ENCODE results near the gene ATF2.
"Not testable (repeated sequence)": the region's sequence is repeated elsewhere in the genome, so short reads cannot be mapped to it uniquely, and the experiment has no call there.

ATF2 gene

DNA sequence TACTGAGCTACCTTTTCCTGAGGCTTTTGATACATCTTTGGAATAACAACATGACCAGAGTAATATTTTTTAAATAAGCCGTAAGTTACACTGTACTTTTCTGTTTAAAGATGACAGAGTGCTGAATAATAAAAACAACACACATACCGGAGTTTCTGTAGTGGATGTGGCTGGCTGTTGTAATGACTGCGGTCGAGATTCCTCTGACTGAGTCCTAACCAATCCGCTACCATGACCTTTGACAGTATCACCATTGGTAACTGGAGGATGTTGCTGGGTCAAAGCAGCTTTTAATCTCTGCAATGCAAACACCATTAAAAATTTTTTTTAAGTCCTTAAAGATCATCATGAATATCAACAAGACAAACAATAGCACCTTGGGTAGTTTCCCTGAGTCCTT is 70.7 kb downstream of the ATF2 start:
- DNase-seq (ENCODE audit: low spot score): no peak

DNA sequence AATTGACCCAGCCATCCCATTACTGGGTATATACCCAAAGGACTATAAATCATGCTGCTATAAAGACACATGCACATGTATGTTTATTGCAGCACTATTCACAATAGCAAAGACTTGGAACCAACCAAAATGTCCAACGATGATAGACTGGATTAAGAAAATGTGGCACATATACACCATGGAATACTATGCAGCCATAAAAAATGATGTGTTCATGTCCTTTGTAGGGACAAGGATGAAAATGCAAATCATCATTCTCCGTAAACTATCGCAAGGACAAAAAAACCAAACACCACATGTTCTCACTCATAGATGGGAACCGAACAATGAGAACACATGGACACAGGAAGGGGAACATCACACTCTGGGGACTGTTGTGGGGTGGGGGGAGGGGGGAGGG is 83.9 kb downstream of the ATF2 start:
- not testable (repeated sequence) for DNase-seq (ENCODE audit: low spot score)

DNA sequence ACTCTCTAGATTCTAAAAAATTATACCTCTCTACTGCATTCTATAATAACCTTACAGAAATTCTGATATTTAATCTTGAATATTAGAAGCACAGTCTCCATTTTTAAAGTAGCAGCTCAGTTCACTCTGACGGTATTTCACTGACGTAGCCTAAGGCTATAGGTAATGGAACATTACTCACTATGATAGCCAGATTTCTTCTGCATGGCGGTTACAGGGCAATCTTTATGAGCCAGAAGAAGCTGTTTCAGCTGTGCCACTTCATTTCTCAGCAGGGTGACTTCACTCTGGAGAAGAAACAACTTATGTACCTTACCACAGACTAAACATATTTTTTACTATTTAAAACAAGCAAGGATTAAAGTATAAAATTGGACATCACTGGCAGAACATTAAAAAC is 87.5 kb downstream of the ATF2 start:
- no peak for DNase-seq (ENCODE audit: low spot score)

DNA sequence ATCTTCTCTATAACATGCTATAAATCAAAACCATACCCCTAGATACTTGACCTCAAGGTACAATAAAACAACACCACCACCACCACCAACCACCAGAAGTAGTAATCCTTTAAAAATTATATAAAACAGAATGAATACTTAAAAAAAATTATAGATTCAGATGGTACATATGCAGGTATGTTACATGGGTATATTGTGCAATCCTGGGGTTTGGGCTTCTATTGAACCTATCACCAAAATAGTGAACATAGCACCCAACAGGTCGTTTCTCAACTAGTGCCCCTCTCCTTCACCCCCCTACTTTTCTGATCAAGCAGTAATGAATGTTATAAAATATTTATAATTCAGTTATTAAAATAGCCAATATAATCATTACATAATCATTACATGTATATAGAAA is 91.7 kb downstream of the ATF2 start:
- no peak for DNase-seq (ENCODE audit: low spot score)

DNA sequence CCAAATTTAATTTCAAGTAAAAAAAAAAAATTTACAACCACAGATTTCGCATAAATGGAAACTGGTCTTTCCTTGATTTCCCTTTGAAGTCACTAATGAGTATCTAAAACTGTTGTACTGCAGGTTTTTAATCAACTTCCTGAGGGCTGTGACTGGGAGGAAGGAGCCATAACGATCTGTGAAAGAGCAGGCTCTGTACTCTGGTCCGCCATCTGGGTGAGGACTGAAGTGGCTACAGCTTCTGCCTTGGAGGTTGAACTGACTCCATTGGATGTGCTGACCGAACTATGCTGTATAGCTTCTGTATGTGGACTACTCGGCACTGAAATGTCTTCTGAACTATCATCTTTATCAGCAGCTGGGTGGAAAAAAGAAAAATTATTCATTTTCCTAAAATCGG is 93.5 kb downstream of the ATF2 start:
- no peak for DNase-seq (ENCODE audit: low spot score)

DNA sequence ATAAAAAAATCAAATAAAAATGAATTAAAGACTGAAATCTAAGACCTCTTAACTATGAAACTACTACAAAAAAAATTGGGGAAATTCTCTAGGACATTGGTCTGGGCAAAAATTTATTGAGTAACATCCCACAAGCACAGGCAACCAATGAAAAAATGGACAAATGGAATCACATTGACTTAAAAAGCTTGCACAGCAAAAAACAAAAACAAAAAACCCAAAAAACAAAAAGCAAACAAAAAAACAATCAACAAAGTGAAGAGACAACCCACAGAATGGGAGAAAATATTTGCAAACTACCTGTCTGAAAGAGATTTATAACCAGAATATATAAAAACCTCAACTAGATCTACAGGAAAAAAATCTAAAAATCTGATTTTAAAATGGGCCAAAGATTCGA is 99.5 kb downstream of the ATF2 start:
- no peak for DNase-seq (ENCODE audit: low spot score)

DNA sequence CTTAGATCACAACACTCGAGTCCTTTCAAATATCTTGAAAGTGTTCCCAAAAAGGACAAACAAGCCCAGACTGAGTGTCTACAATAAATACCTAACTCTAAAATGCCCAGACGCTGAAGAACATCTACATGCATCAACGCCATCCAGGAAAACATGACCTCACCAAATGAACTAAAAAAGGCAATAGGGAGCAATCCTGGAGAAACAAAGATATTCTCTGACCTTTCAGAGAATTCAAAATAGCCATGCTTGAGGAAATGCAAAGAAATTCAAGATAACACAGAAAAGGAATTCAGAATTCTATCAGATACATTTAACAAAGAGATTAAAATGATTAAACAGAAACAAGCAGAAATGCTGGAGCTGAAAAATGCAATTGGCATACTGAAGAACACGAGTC is 101.6 kb downstream of the ATF2 start:
- DNase-seq (ENCODE audit: low spot score): no peak

DNA sequence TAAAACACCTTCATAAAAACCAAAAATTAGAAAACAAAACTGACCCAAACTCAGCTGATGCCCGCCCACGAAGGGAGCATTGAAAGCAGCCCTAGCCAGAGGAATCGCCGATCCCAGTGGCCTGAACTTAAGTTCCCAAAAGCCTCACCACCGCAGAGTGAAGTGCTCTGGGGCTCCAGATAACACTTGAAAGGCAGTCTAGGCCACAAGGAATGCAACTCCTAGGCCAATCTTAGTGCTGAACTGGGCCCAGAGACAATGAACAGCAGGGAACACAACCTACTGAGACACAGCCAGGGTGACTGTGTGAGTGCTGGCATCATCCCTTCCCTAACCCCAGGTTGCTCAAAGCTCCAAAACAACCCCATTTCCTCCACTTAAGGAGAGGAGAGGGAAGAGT is 103.2 kb downstream of the ATF2 start:
- DNase-seq (ENCODE audit: low spot score): no peak

DNA sequence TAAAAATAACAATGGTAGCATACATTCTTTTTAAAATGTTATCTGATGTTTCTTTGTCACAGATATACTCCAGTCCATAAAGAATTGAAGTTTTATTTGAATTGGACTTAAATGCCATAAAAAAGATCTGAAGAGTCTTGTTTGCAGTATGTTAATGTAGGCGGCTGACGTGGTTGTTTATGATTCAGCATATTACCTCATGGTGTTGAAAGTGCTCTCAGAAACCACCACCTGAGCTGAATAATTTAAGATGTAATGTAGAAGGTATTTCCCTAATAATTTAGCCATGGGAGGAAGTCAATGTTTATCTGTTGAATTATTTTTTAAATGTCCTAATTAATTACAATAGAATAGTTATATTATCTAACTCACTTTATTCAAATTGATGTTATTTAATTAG is 104.3 kb downstream of the ATF2 start:
- no peak for DNase-seq (ENCODE audit: low spot score)

DNA sequence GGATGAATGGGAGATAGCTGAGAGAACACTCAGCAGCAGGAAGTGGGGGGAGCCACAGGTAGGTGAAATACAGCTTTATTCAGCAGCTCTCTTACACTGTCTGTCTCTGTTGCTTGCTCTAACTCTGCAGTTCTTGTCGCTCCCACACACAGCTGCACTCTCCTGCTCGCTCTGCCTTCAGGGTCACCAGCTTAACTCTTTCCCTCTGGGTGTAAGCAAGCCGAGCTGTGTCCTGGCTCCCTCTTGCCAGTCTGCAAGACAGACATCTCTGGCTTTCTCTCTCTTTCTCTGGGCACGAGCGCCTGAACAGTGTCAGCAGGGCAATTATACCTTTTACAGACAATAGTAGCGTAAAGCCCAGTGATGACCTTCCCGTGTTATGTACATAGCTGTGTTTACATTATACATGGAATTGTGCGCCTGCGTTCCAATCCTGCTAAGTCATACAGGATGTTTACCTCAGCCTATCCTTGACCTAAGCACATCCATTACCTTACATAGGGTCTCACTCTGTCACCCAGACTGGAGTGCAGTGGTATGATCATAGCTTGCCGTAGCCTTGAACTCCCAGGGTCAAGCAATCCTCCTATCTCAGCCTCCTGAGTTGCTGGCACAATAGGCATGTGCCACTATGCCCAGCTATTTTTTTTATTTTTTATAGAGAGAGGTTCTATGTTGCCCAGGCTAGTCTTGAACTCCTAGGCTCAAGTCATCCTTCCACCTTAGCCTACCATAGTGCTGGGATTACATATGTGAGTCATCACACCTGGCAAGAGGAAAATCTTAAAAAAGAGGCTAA is 105.0 kb downstream of the ATF2 start:
- DNase-seq (ENCODE audit: low spot score): no peak

DNA sequence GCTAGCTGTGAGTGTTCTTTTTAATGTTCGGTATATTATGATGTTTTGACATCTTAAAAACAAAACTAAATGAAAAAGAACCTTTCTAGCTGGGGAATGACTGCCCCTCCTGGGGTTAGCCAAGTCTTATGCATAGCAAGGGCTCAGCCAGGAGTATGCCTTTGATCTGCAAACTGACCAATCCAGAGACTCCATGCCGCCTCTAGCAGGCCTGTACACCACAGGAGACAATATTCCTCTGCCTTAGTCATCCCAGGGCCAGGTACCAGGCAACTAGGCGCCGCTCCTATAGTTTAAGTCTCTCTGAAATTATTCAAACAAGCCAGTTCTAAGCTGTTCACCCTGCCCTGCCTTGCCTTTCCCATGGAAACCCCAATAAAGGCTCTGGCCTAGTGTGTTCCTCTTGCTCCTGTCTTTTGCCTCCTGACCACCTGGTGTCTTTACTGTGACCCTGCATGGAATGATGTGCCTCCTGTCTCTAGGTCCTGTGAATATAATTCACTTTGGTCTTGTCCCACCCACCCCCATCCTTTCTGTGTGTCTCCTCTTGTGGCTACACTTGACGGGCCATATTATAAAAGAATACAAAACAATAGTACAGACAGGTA is 110.8 kb downstream of the ATF2 start:
- DNase-seq (ENCODE audit: low spot score): peak; percentile 43

DNA sequence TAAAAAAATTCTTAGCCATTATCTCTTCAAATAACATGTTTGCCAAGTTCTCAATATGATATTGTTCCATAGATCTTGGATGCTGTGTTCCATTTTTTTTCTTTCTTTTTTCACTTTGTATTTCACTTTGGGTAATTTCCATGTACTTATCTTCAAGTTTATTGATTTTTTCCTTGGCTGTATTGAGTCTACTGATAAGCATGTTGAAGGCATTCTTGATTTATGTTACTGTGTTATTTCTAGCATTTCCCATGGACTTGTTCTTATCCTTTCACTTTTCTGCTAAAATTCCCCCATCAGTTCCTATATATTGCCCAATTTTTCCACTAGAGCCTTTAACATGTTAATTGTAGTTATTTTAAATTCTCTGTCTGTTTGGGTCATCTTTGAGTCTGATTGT is 112.0 kb downstream of the ATF2 start:
- DNase-seq (ENCODE audit: low spot score): no peak

DNA sequence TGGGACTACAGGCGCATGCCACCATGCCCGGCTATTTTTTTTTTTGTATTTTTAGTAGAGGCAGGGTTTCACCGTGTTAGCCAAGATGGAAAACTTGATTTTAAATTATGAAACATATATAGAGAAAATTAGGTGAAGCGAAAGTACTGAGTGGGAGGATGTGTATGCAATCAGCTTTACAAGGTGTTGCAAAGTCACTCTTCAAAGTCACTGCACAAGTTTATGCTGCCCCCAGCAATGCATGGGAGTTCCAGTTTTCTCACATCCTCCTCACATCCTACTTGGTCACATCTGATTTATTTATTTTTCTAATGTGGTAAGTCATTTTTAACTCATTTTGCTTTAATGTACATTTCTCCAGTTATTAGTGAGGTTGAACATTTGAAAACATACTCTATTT is 113.7 kb downstream of the ATF2 start:
- no peak for DNase-seq (ENCODE audit: low spot score)

DNA sequence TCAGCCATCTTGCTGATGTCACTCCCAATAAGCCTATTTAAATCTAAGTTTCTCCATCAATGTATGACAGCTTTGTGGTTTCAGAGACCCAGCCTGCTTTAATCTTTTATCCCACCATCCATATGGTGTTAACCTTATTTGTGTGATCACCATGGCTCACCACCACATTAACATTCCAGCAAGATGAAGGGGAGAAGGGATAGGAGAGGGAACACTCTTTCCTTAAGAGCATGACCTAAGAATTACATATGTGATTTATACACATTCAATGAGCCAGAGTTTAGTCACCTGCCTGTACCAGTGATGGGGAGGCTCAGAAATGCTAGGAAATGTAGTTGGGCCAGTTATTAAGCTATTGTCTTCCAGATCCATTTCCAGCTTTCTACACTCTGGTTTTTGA is 118.3 kb downstream of the ATF2 start:
- no peak for DNase-seq (ENCODE audit: low spot score)

DNA sequence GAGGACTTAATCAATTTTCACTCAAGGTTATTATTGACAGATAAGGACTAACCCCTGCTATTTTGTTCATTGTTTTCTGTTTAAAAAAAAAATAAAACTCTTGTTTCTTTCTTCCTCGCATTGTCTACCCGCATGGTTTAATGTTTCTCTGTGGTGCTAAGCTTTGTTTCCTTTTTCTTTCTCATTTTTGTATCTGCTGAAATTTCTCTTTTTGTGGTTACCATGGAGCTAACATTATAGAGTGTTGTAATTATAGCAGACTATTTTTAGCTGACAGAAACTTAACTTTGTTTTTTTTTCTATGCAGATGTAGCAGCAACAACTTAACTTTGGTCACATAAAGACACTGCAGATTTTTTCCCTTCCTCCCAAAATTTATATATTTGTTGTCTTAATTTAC is 119.7 kb downstream of the ATF2 start:
- DNase-seq (ENCODE audit: low spot score): no peak

DNA sequence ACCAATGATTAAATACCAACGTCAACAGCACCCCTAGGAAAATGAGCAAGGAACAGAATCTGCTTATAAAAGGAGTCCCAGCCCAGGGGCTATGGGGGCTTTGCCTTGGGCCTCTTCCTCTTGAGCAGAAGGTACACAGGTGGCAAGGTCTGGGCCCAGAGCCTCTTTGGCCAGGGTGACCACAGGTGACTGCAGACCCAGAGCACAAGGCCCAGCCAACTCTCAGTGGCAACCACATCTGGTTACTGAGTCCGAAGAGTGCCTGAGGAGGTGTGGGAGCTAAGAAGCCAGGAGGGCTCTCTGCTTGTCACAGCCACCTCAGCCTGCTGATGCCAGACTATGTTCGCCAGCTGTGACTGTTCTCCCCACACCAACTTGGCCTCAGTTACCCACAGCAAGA is 128.5 kb downstream of the ATF2 start:
- DNase-seq (ENCODE audit: low spot score): no peak

DNA sequence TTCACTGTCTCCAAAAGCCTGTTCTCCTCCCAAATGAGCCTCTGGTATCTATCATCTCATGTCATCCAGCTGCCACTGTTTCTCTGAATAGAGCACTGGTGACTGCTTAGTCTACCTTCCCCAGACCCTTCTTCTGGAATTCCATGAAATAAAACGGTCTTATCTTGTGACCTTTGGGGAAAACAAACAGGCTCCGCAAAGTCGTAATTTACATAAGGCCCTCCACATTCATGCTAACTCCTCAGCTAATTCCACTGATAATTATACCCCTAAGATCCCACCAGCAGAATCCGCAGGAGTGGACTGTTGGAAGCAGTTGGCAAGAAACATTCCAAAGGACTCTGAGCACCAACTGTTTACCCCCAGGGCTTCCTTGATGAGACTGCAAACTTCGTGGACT is 129.0 kb downstream of the ATF2 start:
- DNase-seq (ENCODE audit: low spot score): no peak

DNA sequence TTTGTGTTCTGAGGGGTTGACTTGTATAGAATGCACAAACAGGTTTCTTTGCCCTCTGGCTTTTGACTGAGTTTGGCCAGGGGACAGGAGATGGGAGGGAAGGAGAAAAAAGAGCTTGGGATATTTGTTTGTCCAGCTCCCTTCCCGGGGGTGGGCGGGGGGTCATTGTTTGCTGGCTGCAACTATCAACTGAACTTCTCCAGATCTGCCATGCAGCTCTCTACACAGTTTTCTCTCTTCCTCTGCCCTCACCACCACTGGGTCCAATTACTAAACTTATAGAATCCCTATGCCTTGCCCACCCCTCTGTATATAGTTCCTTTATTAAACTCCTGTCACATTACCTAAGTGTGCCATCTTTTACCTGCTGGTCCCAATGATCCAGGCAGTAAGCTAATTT is 130.1 kb downstream of the ATF2 start:
- no peak for DNase-seq (ENCODE audit: low spot score)

DNA sequence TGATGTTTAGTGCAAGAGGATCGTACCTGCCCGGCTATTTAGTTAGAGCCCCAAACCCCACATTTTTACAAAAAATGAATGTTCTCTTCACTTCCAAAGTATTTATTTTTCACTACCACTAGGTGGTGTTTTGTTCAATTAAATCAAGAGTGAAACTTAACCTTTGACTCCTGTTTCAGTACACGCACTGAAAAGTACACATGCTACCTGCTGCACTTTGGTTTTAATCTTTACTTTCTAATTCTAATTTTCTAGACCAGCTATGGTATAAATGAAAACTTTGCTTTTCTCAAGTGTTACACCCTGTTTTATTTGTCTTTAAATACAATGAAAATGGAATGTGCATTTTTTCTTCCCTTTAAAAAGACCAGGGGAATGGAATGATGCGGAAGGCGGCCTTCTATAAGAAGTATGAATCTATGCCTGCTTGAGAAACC is 131.4 kb downstream of the ATF2 start:
- DNase-seq (ENCODE audit: low spot score): peak; percentile 31

DNA sequence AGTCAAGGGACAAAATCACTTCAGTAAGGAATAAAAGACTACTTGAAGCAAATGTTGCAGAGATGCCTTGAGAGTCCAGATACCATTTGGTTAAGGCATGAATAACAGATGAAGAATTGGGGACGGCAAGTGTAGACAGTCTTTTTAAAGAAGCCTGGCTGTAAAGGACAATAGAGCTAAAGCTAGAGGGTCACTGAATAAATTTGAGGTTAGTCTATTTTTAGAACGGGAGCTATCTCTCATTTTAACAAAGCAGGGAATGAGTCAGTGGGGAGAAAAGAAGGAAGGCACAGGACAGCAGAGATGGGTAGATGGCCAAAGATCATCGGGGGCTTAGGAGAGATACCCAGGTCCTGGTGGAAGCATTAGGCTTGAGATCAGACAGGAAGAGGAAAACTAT is 132.2 kb downstream of the ATF2 start:
- DNase-seq (ENCODE audit: low spot score): no peak

DNA sequence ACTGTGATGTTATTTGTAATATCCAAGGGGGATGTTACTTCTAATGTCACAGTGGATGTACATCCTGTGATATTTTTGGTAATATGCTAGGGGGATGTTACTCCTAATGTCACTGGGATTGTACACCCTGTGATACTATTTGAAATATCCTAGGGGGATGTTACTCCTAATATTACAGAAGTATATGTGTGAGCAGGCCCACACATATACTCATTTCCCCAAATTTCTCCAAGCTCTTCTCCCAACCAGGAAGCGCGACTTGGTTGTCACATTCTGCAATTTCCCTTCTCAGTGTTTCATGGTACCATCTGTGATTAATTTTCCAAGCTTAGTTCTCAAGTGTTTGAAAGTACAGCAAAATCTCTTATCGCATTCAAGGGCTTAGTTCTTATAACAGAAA is 133.3 kb downstream of the ATF2 start:
- no peak for DNase-seq (ENCODE audit: low spot score)

DNA sequence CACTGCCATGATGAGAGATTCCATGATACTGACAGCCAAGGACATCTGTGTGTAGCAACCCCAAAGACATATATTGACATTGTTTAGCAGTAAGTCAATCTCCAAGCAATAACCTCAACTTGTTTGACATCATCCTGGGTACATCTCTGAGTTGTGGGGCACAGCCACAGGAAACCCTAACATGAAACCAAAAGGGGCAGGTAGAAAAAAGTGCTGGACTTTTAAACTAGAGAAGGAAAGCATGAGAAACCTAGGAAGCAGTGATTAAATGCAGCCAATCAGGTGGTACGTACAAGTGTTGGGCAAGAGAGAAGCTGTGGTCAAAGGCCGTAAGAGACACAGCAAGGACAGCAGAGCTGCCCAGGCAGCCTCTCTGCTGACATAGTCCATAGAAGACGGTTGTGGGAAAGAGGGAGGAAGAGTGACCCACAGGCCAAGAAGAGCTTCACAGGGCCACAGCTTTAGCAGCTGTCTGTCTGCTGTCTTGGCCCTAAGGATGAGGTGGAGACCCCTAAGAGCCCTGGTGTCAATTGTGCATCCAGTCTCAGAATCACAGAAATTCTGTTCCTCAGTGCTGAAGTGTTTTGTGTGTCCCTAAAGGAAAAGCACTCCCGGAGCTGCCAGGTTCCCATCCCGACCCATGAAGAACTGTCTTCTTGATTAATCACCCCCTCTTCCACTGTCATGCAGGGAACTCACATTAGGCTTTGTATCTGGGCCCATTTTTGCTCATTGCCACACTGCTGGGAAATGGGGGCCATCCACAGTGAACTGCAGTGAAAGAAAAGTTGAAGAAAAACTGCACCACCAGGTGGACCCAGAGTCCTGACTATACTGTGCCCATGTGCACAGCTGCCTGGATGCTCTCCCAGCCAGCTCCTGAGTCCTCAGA is 137.4 kb downstream of the ATF2 start:
- DNase-seq (ENCODE audit: low spot score): peak; percentile 52

DNA sequence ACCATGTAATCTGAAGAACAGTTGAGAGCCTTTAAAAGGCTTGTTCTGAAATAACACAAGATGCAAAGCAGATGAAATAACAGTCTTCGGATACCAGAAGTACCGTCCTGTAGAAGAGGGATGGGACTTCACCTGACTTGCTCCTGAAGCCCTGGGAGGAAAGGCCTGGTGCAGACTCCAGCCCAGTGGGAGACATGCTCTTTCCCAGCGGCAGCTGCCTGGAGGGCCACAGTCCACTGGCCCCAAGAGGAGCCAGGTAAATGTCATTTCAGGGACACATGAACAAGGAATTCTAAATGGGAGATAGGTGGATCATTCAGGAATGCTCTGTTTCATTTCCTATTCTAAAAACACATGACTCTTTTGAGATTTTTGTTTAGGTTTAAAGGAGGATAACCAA is 140.2 kb downstream of the ATF2 start:
- DNase-seq (ENCODE audit: low spot score): no peak
